IMR-90 (cell line): ENCODE data around the gene NMNAT3.
"Not testable (repeated sequence)": the region's sequence is repeated elsewhere in the genome, so short reads cannot be mapped to it uniquely, and the experiment has no call there.

ENCODE experiments used
- BHLHE40 ChIP-seq: fragments of 150-350 bp; IDR thresholded peaks from 2 replicates; pipeline ENCODE4 v1.6.1; 2016; ENCODE audit warnings: mild to moderate bottlenecking, low read depth, low read length
- CEBPB ChIP-seq: IDR thresholded peaks from 2 replicates; pipeline ENCODE4 v1.6.1; 2012; ENCODE audit warnings: low read depth, low read length, improper control_type of control experiment
- MAFK ChIP-seq: IDR thresholded peaks from 2 replicates; pipeline ENCODE4 v1.6.1; 2012; ENCODE audit warnings: low read depth, low read length, improper control_type of control experiment
- MAZ ChIP-seq: IDR thresholded peaks from 2 replicates; pipeline ENCODE4 v1.6.1; 2012; ENCODE audit warnings: low read depth, mild to moderate bottlenecking, low read length, improper control_type of control experiment, moderate library complexity, borderline replicate concordance
- NFE2L2 ChIP-seq: fragments of 150-350 bp; IDR thresholded peaks from 2 replicates; pipeline ENCODE4 v1.6.1; 2016; ENCODE audit warnings: low read depth, mild to moderate bottlenecking, low read length
- POLR2A ChIP-seq: IDR thresholded peaks from 2 replicates; pipeline ENCODE4 v1.6.1; 2012; ENCODE audit warnings: mild to moderate bottlenecking, low read depth, low read length
- RAD21 ChIP-seq: IDR thresholded peaks from 2 replicates; pipeline ENCODE4 v1.6.1; 2012; ENCODE audit warnings: low read length, improper control_type of control experiment
- RCOR1 ChIP-seq: IDR thresholded peaks from 2 replicates; pipeline ENCODE4 v1.6.1; 2012; ENCODE audit warnings: mild to moderate bottlenecking, low read length, improper control_type of control experiment; ENCODE audit not compliant: insufficient replicate concordance
- RFX5 ChIP-seq: IDR thresholded peaks from 2 replicates; pipeline ENCODE4 v1.8.0; 2012; ENCODE audit warnings: low read depth, mild to moderate bottlenecking, low read length, moderate library complexity
- SMC3 ChIP-seq: fragments of 150-350 bp; IDR thresholded peaks from 2 replicates; pipeline ENCODE4 v1.6.1; 2016; ENCODE audit warnings: low read depth, mild to moderate bottlenecking, antibody characterized with exemption, low read length, moderate library complexity
- TF ChIP-seq, protein P1 (sequence below): conservative IDR thresholded peaks from 2 replicates; pipeline ENCODE4 v1.5.1; 2012; ENCODE audit warnings: mild to moderate bottlenecking, low read depth, low read length, improper control_type of control experiment
- TF ChIP-seq, protein P2 (sequence below): fragments of 150-350 bp; IDR thresholded peaks from 2 replicates; pipeline ENCODE4 v1.6.1; 2016; ENCODE audit warnings: low read depth, mild to moderate bottlenecking, low read length, moderate library complexity, borderline replicate concordance
- TF ChIP-seq, protein P3 (sequence below): fragments of 150-350 bp; IDR thresholded peaks from 2 replicates; pipeline ENCODE4 v1.6.1; 2017; ENCODE audit warnings: mild to moderate bottlenecking, antibody characterized with exemption, low read length, low read depth

DNA sequence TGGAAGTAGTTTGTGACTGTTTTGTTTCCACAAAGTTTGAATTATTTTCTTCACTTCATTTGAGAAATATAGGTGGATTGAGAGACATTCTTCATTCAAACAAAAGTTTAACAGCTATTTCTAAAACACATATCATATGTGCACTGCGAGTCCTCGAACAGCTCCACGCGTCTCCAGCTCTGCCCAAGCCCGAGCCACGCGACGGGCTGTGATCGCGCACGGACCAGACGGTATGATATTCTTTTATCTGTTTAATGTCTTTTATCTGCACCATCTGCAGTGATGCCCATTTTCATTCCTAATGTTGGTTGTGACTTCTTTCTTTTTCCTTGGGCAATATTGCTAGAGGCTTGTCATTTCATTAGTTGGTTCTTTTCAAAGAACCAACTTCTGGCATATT is 94.1 kb downstream of the NMNAT3 start:
- TF ChIP-seq, protein P1, sequence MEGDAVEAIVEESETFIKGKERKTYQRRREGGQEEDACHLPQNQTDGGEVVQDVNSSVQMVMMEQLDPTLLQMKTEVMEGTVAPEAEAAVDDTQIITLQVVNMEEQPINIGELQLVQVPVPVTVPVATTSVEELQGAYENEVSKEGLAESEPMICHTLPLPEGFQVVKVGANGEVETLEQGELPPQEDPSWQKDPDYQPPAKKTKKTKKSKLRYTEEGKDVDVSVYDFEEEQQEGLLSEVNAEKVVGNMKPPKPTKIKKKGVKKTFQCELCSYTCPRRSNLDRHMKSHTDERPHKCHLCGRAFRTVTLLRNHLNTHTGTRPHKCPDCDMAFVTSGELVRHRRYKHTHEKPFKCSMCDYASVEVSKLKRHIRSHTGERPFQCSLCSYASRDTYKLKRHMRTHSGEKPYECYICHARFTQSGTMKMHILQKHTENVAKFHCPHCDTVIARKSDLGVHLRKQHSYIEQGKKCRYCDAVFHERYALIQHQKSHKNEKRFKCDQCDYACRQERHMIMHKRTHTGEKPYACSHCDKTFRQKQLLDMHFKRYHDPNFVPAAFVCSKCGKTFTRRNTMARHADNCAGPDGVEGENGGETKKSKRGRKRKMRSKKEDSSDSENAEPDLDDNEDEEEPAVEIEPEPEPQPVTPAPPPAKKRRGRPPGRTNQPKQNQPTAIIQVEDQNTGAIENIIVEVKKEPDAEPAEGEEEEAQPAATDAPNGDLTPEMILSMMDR, result not testable (repeated sequence)
- not testable (repeated sequence) for TF ChIP-seq RAD21, RCOR1, POLR2A, CEBPB, RFX5, SMC3, NFE2L2, BHLHE40, MAFK, MAZ
- TF ChIP-seq, protein P2, sequence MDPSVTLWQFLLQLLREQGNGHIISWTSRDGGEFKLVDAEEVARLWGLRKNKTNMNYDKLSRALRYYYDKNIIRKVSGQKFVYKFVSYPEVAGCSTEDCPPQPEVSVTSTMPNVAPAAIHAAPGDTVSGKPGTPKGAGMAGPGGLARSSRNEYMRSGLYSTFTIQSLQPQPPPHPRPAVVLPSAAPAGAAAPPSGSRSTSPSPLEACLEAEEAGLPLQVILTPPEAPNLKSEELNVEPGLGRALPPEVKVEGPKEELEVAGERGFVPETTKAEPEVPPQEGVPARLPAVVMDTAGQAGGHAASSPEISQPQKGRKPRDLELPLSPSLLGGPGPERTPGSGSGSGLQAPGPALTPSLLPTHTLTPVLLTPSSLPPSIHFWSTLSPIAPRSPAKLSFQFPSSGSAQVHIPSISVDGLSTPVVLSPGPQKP, result not testable (repeated sequence)
- TF ChIP-seq, protein P3, sequence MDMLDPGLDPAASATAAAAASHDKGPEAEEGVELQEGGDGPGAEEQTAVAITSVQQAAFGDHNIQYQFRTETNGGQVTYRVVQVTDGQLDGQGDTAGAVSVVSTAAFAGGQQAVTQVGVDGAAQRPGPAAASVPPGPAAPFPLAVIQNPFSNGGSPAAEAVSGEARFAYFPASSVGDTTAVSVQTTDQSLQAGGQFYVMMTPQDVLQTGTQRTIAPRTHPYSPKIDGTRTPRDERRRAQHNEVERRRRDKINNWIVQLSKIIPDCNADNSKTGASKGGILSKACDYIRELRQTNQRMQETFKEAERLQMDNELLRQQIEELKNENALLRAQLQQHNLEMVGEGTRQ, result not testable (repeated sequence)
